Activated CD8-positive, alpha-beta memory T cell treated with anti-CD3 and anti-CD28 coated beads for 1 hour (primary cell): ENCODE measurements around the gene CADM1.
"Not testable (repeated sequence)": the region's sequence is repeated elsewhere in the genome, so short reads cannot be mapped to it uniquely, and the experiment has no call there.

Experiments
- DNase-seq, 2 donors: peaks; one replicate each; pipeline ENCODE4 v3.0.0-alpha.2; 2020; ENCODE audit warnings: low read depth in 1 of 2; ENCODE audit errors: extremely low read depth in 1 of 2

CADM1 gene

GRCh38 chr11:115481528-115481927 is 22.7 kb downstream of the CADM1 start:
- no peak for DNase-seq

GRCh38 chr11:115480611-115481010 is 23.6 kb downstream of the CADM1 start:
- no peak for DNase-seq

- no peak for DNase-seq
These were observed 26.8 kb downstream of the CADM1 start for GRCh38 chr11:115477410-115477809.

- DNase-seq = no peak
These were observed 27.5 kb downstream of the CADM1 start for GRCh38 chr11:115476463-115477286.

GRCh38 chr11:115475564-115475963 is 28.7 kb downstream of the CADM1 start:
- no peak for DNase-seq

- DNase-seq = not testable (repeated sequence)
These were observed 29.9 kb downstream of the CADM1 start for GRCh38 chr11:115474306-115474705.

GRCh38 chr11:115473167-115473566 is 31.0 kb downstream of the CADM1 start:
- DNase-seq = no peak

GRCh38 chr11:115471367-115471766 is 32.8 kb downstream of the CADM1 start:
- no peak for DNase-seq

GRCh38 chr11:115470928-115471327 is 33.3 kb downstream of the CADM1 start:
- DNase-seq = no peak

GRCh38 chr11:115469361-115469760 is 34.9 kb downstream of the CADM1 start:
- DNase-seq = no peak

GRCh38 chr11:115466122-115466521 is 38.1 kb downstream of the CADM1 start:
- DNase-seq = no peak

- no peak for DNase-seq
These were observed 39.9 kb downstream of the CADM1 start for GRCh38 chr11:115464269-115464668.

GRCh38 chr11:115463606-115464005 is 40.6 kb downstream of the CADM1 start:
- no peak for DNase-seq

GRCh38 chr11:115462757-115463156 is 41.5 kb downstream of the CADM1 start:
- DNase-seq = no peak

GRCh38 chr11:115462004-115462541 is 42.1 kb downstream of the CADM1 start:
- no peak for DNase-seq

- no peak for DNase-seq
These were observed 43.7 kb downstream of the CADM1 start for GRCh38 chr11:115460512-115460911.

GRCh38 chr11:115459563-115459962 is 44.7 kb downstream of the CADM1 start:
- DNase-seq = no peak

GRCh38 chr11:115458877-115459276 is 45.3 kb downstream of the CADM1 start:
- no peak for DNase-seq

- DNase-seq = no peak
These were observed 48.2 kb downstream of the CADM1 start for GRCh38 chr11:115456019-115456418.

GRCh38 chr11:115455613-115456012 is 48.6 kb downstream of the CADM1 start:
- no peak for DNase-seq

GRCh38 chr11:115454525-115454924 is 49.7 kb downstream of the CADM1 start:
- DNase-seq = no peak

GRCh38 chr11:115453693-115454490 is 50.3 kb downstream of the CADM1 start:
- DNase-seq = no peak
